Right lobe of liver (tissue), 4 donors: ENCODE data around the gene NNT.

Experiments used
- CTCF ChIP-seq, 4 donors: fragments of 200-600 bp in 3 of 4; fragments of 450-650 bp in 1 of 4; IDR thresholded peaks; one replicate each; pipeline versions ENCODE4 v1.5.1 to v1.8.0; 2016 to 2022; ENCODE audit warnings: antibody characterized with exemption in 4 of 4, mild to moderate bottlenecking in 2 of 4
- POLR2A ChIP-seq: fragments of 450-650 bp; IDR thresholded peaks from one replicate; pipeline ENCODE4 v1.6.1; 2017; ENCODE audit warnings: antibody characterized with exemption, mild to moderate bottlenecking
- donor health status: DM: no; HTN: no; CAD: no.
- donor health status: DM: no; HTN: no; CAD: no.
- donor health status: DM: no; HTN: yes; CAD: no.

- no peak for TF ChIP-seq CTCF (IDR thresholded peaks at IDR 0.05)
- TF ChIP-seq POLR2A = no peak
These were observed 76.2 kb downstream of the NNT start for GRCh38 chr5:43679214-43679613.
